H1 (cell line): Measurements from ENCODE around the gene ARHGAP10.

ENCODE experiments used
- ATF3 ChIP-seq: IDR thresholded peaks from 2 replicates; pipeline ENCODE4 v1.6.1; 2011; ENCODE audit warnings: low read depth, mild to moderate bottlenecking, low read length; ENCODE audit not compliant: insufficient read depth
- CEBPB ChIP-seq: IDR thresholded peaks from 2 replicates; pipeline ENCODE4 v1.6.1; 2012; ENCODE audit warnings: low read depth, low read length
- CTCF ChIP-seq, 3 experiments: IDR thresholded peaks; 1 replicate in 2 of 3; 2 replicates in 1 of 3; pipeline versions ENCODE4 v1.5.1 to v1.6.1; 2011; ENCODE audit warnings: low read length in 3 of 3, mild to moderate bottlenecking in 3 of 3, inconsistent platforms in 2 of 3, low read depth in 1 of 3, moderate library complexity in 1 of 3; ENCODE audit not compliant: insufficient read depth in 1 of 3; ENCODE audit errors: control extremely low read depth in 1 of 3
- EP300 ChIP-seq, 2 experiments: IDR thresholded peaks; 1 replicate in 1 of 2; 2 replicates in 1 of 2; pipeline ENCODE4 v1.6.1; 2011 to 2012; ENCODE audit warnings: low read depth in 2 of 2, low read length in 2 of 2, mild to moderate bottlenecking in 2 of 2, borderline replicate concordance in 1 of 2, inconsistent platforms in 1 of 2, moderate library complexity in 1 of 2
- JUND ChIP-seq: IDR thresholded peaks from 2 replicates; pipeline ENCODE4 v1.6.1; 2011; ENCODE audit warnings: mild to moderate bottlenecking, improper control_type of control experiment, low read length
- RFX5 ChIP-seq: IDR thresholded peaks from 2 replicates; pipeline ENCODE4 v1.6.1; 2011; ENCODE audit warnings: low read depth, low read length, improper control_type of control experiment, borderline replicate concordance
- SP1 ChIP-seq: IDR thresholded peaks from 2 replicates; pipeline ENCODE4 v1.6.1; 2011; ENCODE audit warnings: low read depth, low read length

- TF ChIP-seq ATF3 (no peak), RFX5 (no peak), CTCF (IDR thresholded peaks at IDR 0.05; ENCODE audit: control extremely low read depth in 1 of 3, insufficient read depth in 1 of 3, low read depth in 1 of 3, low read length in 3 of 3) (no peak), SP1 (no peak), CEBPB (no peak), JUND (no peak), EP300 (IDR thresholded peaks at IDR 0.05; ENCODE audit: borderline replicate concordance in 1 of 2, low read depth in 2 of 2, low read length in 2 of 2) (no peak)
These were observed 90.2 kb downstream of the ARHGAP10 start for GRCh38 chr4:147822128-147822527.
